HG02884 (cell line): Measurements from ENCODE around the gene INHBB.
"Not testable (repeated sequence)": the region's sequence is repeated elsewhere in the genome, so short reads cannot be mapped to it uniquely, and the experiment has no call there.

Experiments used
- ATAC-seq: cut with Tn5 transposase; IDR thresholded peaks from one replicate; pipeline ENCODE4 v1.9.1; 2021; ENCODE audit warnings: mild to moderate bottlenecking, moderate library complexity; ENCODE audit not compliant: unreplicated experiment

The INHBB gene

GRCh38 chr2:120346026-120346666 is at the start of gene INHBB:
TSS of gene INHBB (plus strand) at chr2:120346136. CDS start at chr2:120346189, 53 bp downstream.
- ATAC-seq: no peak

GRCh38 chr2:120298173-120298835 is 47.6 kb upstream of the INHBB start:
- ATAC-seq: no peak

GRCh38 chr2:120299004-120299403 is 46.9 kb upstream of the INHBB start:
- ATAC-seq: no peak

GRCh38 chr2:120299561-120299960 is 46.4 kb upstream of the INHBB start:
- no peak for ATAC-seq

GRCh38 chr2:120300385-120300784 is 45.6 kb upstream of the INHBB start:
- no peak for ATAC-seq

GRCh38 chr2:120301284-120301683 is 44.7 kb upstream of the INHBB start:
- ATAC-seq: no peak

- ATAC-seq: no peak
Observed at GRCh38 chr2:120302301-120302700, 43.6 kb upstream of the INHBB start.

GRCh38 chr2:120303177-120303576 is 42.8 kb upstream of the INHBB start:
- ATAC-seq: no peak

GRCh38 chr2:120305296-120305695 is 40.6 kb upstream of the INHBB start:
- ATAC-seq: no peak

GRCh38 chr2:120305937-120306490 is 39.9 kb upstream of the INHBB start:
- ATAC-seq: no peak

GRCh38 chr2:120307482-120307881 is 38.5 kb upstream of the INHBB start:
- ATAC-seq: no peak

- no peak for ATAC-seq
Observed at GRCh38 chr2:120308038-120308910, 37.7 kb upstream of the INHBB start.

GRCh38 chr2:120310136-120310535 is 35.8 kb upstream of the INHBB start:
- peak; percentile 70 for ATAC-seq

- ATAC-seq: not testable (repeated sequence)
Observed at GRCh38 chr2:120310841-120311240, 35.1 kb upstream of the INHBB start.

GRCh38 chr2:120312076-120312475 is 33.9 kb upstream of the INHBB start:
- ATAC-seq: no peak

- ATAC-seq: peak; percentile 57
Observed at GRCh38 chr2:120312860-120313694, 32.9 kb upstream of the INHBB start.

GRCh38 chr2:120313695-120314615 is 32.0 kb upstream of the INHBB start:
- no peak for ATAC-seq

GRCh38 chr2:120314690-120315366 is 31.1 kb upstream of the INHBB start:
- no peak for ATAC-seq
